Astrocyte (in vitro differentiated cells and primary cell): ENCODE results near the gene MAP2K3. TPM values are rescaled to one million over a fixed set of nuclear protein-coding genes. Genes with fewer than 3 reads are reported as not detected.
A peak's percentile ranks its signal among the peaks of the same experiment; 100 is the strongest.

Source experiments
- DNase-seq: peaks from one replicate; pipeline ENCODE4 v3.0.0-alpha.2; 2010; ENCODE audit warnings: low read depth
- FAIRE-seq: peaks from 2 replicates; lab custom pipeline; 2011; peaks lifted over from hg19 to GRCh38; lab: Jason Lieb, UNC
- H2AFZ ChIP-seq: 2 replicates; pipeline ENCODE4 v1.6.0; 2012; ENCODE audit warnings: low read depth, low read length, inconsistent platforms
- H3K27ac ChIP-seq: 2 replicates; pipeline ENCODE4 v1.5.1; 2011; ENCODE audit warnings: low read depth, low read length, inconsistent platforms
- H3K27me3 ChIP-seq: 2 replicates; pipeline ENCODE4 v1.6.0; 2011; ENCODE audit warnings: low read length, inconsistent platforms; ENCODE audit not compliant: insufficient read depth
- H3K36me3 ChIP-seq: 2 replicates; pipeline ENCODE4 v1.5.1; 2011; ENCODE audit warnings: low read length, inconsistent platforms; ENCODE audit not compliant: insufficient read depth
- H3K4me1 ChIP-seq: 2 replicates; pipeline ENCODE4 v1.5.1; 2011; ENCODE audit warnings: low read length, inconsistent platforms; ENCODE audit not compliant: insufficient read depth
- H3K4me2 ChIP-seq: 2 replicates; pipeline ENCODE4 v1.6.0; 2012; ENCODE audit warnings: low read length, inconsistent platforms
- H3K4me3 ChIP-seq: 2 replicates; pipeline ENCODE4 v1.5.1; 2011; ENCODE audit warnings: low read depth, mild to moderate bottlenecking, low read length, inconsistent platforms; ENCODE audit not compliant: insufficient read depth
- H3K79me2 ChIP-seq: 2 replicates; pipeline ENCODE4 v1.6.0; 2012; ENCODE audit warnings: mild to moderate bottlenecking, low read length, inconsistent platforms; ENCODE audit not compliant: insufficient read depth
- H3K9ac ChIP-seq: 2 replicates; pipeline ENCODE4 v1.6.0; 2012; ENCODE audit warnings: mild to moderate bottlenecking, low read length, inconsistent platforms
- H3K9me3 ChIP-seq: 2 replicates; pipeline ENCODE4 v1.5.1; 2012; ENCODE audit warnings: low read depth, mild to moderate bottlenecking, low read length, inconsistent platforms; ENCODE audit not compliant: insufficient read depth
- H4K20me1 ChIP-seq: 2 replicates; pipeline ENCODE4 v1.6.0; 2012; ENCODE audit warnings: low read length, inconsistent platforms; ENCODE audit not compliant: insufficient read depth
- H3K27ac Mint-ChIP-seq: one replicate; pipeline ENCODE4 v1.8.0; 2021; ENCODE audit warnings: mild to moderate bottlenecking, mixed read lengths; ENCODE audit not compliant: unreplicated experiment
- H3K27me3 Mint-ChIP-seq: one replicate; pipeline ENCODE4 v1.8.0; 2021; ENCODE audit warnings: low read depth, mixed read lengths; ENCODE audit not compliant: unreplicated experiment
- H3K36me3 Mint-ChIP-seq: one replicate; pipeline ENCODE4 v1.8.0; 2021; ENCODE audit warnings: low read depth, mixed read lengths; ENCODE audit not compliant: unreplicated experiment
- H3K4me1 Mint-ChIP-seq: one replicate; pipeline ENCODE4 v1.8.0; 2021; ENCODE audit warnings: low read depth, mixed read lengths; ENCODE audit not compliant: unreplicated experiment
- H3K4me3 Mint-ChIP-seq: one replicate; pipeline ENCODE4 v1.8.0; 2021; ENCODE audit warnings: mild to moderate bottlenecking, moderate library complexity, mixed read lengths; ENCODE audit not compliant: unreplicated experiment
- H3K9me3 Mint-ChIP-seq: one replicate; pipeline ENCODE4 v1.8.0; 2021; ENCODE audit warnings: mild to moderate bottlenecking, mixed read lengths; ENCODE audit not compliant: unreplicated experiment
- EZH2 ChIP-seq: IDR thresholded peaks from 2 replicates; pipeline ENCODE4 v1.6.1; 2012; ENCODE audit warnings: mild to moderate bottlenecking, low read length, inconsistent platforms; ENCODE audit not compliant: insufficient read depth
- total RNA-seq: library from RNA; stranded (reverse); gene quantifications from 2 replicates; pipeline ENCODE4 v1.2.1, GENCODE V29; 2021
- TF ChIP-seq, protein P1 (sequence below): IDR thresholded peaks from 2 replicates; pipeline ENCODE4 v1.5.1; 2011; ENCODE audit warnings: low read depth, mild to moderate bottlenecking, inconsistent platforms, low read length, moderate library complexity; ENCODE audit not compliant: insufficient read depth

Gene MAP2K3
- total RNA-seq, 1 donor from 2014 or later, result 44.3 TPM

DNA sequence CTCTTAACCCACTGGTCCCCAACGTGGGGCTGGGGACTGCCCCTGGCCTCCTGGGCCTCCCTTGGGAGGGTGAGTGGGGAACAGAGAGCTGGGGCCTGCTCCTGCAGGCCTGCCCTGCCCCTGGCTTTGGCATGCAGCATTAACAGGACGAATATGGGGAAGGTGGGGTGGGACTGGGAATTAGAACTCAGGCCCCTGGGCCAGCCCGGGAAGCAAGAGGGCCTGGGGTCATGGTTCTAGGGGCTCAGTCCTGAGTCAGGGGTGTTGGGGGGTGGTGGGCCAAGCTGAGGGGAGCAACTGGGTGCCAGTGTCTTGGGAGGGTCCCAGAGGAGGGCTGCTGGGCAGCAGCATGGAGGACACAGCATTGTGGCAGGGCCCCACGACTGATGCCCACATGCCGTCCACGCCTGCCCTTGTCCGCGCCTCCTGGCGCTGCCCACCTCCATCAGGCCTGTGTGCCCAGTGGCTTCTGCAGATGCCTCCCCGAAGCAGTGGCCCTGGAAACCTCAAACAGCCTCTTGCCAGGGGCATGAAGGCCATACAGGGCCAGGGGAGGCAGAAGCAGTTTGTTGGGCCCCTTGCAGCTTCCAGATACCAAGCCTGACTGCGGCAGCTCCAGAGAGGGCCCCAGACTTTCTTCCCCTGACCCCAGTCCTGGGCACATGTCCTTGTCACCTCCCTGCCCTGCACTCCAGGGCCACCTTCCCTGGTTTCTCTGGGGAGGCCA lies 4.8 kb downstream of the MAP2K3 start:
- H3K9ac ChIP-seq, result no peak overlapping the region
- H4K20me1 ChIP-seq, result peaks cover 90% of the 10 kb centered on the region
- peak overlapping the region; percentile 10 for H3K4me2 ChIP-seq
- Mint-ChIP-seq H3K27ac (no peak overlapping the region), H3K36me3 (peaks cover 4% of the 10 kb centered on the region), H3K4me1 (peaks cover 20% of the 10 kb centered on the region), H3K4me3 (no peak overlapping the region), H3K9me3 (peaks cover 7% of the 10 kb centered on the region), H3K27me3 (no peaks in the 10 kb centered on the region)
- peaks cover 26% of the 10 kb centered on the region for H3K4me1 ChIP-seq
- H2AFZ ChIP-seq, result no peak overlapping the region
- H3K79me2 ChIP-seq, result peaks cover 97% of the 10 kb centered on the region
- no peak overlapping the region for H3K4me3 ChIP-seq
- FAIRE-seq (no peak), DNase-seq (no peak)
- peaks cover 3% of the 10 kb centered on the region for H3K9me3 ChIP-seq
- no peaks in the 10 kb centered on the region for H3K27me3 ChIP-seq
- TF ChIP-seq EZH2, result no peak
- TF ChIP-seq, protein P1, sequence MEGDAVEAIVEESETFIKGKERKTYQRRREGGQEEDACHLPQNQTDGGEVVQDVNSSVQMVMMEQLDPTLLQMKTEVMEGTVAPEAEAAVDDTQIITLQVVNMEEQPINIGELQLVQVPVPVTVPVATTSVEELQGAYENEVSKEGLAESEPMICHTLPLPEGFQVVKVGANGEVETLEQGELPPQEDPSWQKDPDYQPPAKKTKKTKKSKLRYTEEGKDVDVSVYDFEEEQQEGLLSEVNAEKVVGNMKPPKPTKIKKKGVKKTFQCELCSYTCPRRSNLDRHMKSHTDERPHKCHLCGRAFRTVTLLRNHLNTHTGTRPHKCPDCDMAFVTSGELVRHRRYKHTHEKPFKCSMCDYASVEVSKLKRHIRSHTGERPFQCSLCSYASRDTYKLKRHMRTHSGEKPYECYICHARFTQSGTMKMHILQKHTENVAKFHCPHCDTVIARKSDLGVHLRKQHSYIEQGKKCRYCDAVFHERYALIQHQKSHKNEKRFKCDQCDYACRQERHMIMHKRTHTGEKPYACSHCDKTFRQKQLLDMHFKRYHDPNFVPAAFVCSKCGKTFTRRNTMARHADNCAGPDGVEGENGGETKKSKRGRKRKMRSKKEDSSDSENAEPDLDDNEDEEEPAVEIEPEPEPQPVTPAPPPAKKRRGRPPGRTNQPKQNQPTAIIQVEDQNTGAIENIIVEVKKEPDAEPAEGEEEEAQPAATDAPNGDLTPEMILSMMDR, result no peak
- H3K27ac ChIP-seq, result no peak overlapping the region
- H3K36me3 ChIP-seq, result no peaks in the 10 kb centered on the region

DNA sequence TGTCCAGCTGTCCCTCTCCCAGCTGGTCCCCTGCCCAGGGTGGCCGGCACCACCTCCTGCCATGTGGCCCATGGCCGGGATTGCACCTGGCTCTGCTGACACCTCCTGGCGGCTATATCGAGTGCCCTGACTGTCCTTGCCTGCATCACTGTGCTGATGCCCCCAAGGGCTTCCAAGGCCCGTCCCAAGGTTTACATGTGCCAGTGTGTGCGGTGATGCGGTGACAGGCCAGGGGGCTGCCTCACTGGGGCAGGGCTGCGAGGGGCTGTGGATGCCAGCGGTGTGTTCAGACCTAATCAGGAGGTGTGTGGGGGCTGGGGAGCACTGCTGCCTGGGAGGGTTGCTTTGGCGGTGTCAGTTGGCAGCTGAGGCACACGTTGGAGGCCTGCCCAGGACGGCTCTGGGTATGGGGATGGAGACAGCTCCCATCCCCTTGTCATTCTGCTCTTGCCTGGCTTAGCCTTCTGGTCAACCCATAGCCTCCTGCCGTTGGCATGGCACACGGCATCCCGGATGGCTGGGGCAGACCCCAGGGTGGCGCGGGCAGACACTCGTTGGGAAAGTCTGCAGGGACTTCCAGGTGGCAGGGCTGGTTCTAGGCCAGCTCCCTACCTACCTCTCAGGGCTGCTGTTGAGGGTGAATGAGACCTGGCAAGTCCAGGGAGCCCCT lies 5.5 kb downstream of the MAP2K3 start:
- no peak overlapping the region for H3K27ac ChIP-seq
- no peak for FAIRE-seq
- H3K36me3 ChIP-seq, result no peaks in the 10 kb centered on the region

More for the DNA sequence above, 5.5 kb downstream of the MAP2K3 start:
- H3K36me3 Mint-ChIP-seq, result peaks cover 7% of the 10 kb centered on the region
- peaks cover 20% of the 10 kb centered on the region for H3K4me1 Mint-ChIP-seq
- no peak overlapping the region for H3K4me3 ChIP-seq
- no peak for TF ChIP-seq EZH2
- TF ChIP-seq, protein P1, result no peak
- H3K27me3 ChIP-seq, result no peaks in the 10 kb centered on the region
- peaks cover 3% of the 10 kb centered on the region for H3K9me3 ChIP-seq
- no peak for DNase-seq
- no peak overlapping the region for H3K27ac Mint-ChIP-seq
- no peak overlapping the region for H3K4me3 Mint-ChIP-seq
- H2AFZ ChIP-seq, result no peak overlapping the region
- H3K9me3 Mint-ChIP-seq, result peaks cover 7% of the 10 kb centered on the region
- H3K27me3 Mint-ChIP-seq, result no peaks in the 10 kb centered on the region
- peaks cover 26% of the 10 kb centered on the region for H3K4me1 ChIP-seq
- H4K20me1 ChIP-seq, result peaks cover 93% of the 10 kb centered on the region
- peaks cover 100% of the 10 kb centered on the region for H3K79me2 ChIP-seq
- no peak overlapping the region for H3K9ac ChIP-seq
- H3K4me2 ChIP-seq, result peak overlapping the region; percentile 10
